GM21576 (cell line): ENCODE data around the gene RPRD1B.

Source experiments
- ATAC-seq: cut with Tn5 transposase; IDR thresholded peaks from one replicate; pipeline ENCODE4 v1.9.1; 2021; ENCODE audit warnings: mild to moderate bottlenecking, moderate library complexity; ENCODE audit not compliant: unreplicated experiment

Gene RPRD1B

DNA sequence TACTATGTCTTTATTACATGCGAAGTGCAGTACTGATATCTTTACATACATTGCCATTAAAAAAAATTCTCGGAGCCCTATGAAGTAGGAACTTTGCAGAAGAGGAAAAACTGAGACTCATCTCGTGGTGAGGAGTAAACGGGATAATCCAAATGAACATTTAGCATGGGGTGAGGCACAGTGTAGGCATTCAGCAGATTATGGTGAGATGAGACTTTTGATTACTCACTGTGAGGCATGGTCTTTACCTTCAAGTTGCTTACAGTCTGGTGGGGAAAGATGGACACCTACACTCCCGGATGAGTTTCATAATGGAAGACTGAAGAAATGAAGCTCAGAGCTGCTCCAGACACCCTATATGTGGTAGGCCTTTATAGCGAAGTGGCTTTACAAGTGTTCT is 1.4 kb downstream of the RPRD1B start:
- no peak for ATAC-seq

DNA sequence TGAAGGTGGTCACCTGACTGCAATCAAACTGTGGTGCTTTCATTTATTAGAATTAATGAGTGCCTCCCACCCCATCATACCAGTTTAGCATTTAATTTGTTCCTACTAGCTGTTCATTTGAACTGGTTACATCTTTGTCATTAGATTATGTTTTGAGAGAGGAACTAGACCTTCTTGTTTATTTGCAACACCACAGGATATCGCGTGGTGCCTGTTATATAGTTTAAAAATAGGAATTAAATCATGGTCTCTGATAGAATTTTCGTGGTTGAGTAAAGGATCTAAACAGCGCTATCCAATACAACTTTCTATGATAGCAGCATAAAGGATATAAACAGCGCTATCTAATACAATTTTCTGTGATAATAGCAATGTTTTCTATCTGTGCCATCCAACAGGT is 2.8 kb downstream of the RPRD1B start:
- no peak for ATAC-seq

DNA sequence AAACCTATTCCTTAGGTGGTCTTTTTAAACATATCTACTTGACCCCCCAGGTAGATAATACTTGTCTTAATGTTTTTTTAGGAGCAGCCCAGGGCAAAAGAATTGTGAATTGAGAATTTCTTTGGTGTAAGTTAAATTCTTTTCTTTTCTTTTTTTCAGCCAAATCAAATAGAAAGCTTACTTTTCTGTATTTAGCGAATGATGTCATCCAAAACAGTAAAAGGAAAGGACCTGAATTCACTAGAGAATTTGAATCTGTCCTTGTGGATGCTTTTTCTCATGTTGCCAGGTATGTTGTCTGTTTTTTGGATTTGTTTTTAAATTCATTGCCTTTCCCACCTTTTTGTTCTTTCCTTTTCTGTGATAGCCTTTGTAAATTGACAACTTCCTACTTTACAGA is 6.7 kb downstream of the RPRD1B start:
- no peak for ATAC-seq

DNA sequence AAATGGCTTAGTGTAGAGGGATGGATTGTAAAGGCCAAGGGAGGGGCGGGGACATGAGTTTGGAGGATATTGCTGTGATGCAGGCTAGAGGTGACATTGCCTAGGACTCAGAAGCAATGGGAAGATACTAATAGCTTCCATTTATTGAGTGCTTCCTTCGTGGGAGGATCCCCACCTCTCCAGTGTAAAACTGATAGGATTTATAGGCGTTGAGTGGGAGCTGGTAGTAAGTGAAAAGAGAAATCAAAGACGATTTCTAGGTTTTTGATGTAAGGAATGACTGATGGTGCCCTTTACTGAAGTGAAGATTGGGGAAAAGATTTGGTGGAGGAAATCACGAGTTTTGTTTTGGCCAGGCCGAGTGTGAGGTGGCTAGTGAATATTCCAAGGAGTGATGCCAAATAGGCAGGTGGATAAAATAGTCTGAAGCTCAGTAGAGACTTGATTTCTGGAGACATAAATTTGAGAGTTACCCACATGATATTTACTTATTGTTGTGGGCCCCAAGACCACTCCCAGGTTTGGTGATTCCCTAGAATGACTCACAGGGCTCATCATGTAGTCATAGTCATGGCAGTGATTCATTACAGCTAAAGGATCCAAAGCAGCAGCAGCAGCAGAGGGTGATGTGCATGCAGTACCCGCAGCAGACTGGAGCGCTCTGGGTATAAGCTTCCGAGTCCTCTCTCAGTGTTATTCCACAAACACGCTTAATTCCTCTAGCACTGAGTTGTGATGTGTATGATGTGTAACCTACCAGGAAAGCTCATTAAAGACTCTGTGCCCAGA is 10.2 kb downstream of the RPRD1B start:
- ATAC-seq, result no peak

DNA sequence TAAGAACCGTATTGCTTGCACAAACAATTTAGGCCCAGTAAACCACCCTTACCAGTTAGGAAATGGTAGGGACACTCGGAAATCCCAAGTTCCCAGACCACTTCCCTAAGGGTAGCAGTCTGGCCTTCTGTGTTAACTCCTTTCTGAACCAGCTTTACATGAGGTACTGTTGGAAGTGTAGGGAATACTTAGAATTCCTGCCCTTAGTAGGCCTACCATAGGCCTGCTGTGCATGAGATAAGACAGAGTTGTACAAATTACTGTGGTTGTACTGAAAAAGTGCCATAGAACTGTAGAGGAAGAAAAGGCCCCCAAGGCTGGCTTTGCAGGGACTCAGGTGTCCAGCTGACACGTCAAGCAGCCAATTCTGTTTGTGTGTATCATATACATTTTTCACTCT is 11.1 kb downstream of the RPRD1B start:
- no peak for ATAC-seq

DNA sequence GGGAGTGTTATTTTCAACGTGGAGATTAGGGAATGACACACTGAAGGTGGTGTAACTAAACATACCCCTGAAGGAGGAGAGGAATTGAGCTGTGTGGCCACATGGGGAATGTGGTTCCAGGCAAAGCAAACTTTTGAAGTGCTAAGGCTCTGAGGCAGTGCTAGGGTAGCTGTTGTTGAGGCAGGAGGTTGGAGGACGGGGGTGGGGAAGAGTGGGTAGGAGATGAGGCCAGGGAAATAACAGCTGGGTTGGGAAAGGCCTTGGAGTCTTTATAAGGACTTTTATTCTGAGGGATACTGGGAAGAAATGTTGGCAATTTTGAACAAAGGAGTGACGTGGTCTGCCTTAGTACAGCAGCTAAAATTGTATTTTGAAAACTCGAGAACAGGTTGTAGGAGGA is 13.0 kb downstream of the RPRD1B start:
- ATAC-seq, result no peak

DNA sequence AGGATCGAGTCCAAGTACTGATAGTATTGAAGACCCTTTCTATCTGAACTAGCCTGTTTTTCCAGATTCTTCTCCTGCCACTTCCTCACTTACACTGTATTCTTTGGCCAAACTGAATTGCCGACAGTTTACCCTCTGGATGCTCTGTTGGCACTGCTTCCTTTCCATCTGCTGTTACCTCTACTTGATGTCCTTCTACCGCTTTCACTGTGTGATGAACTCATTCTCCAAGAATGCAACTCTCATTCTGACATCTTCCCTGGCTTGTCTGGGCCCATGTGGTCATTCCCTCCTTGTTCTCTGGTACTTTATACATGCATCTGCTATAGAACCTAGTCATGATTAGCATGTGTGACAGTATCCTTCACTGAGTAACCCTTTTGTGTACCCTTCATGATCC is 16.3 kb downstream of the RPRD1B start:
- ATAC-seq, result no peak

DNA sequence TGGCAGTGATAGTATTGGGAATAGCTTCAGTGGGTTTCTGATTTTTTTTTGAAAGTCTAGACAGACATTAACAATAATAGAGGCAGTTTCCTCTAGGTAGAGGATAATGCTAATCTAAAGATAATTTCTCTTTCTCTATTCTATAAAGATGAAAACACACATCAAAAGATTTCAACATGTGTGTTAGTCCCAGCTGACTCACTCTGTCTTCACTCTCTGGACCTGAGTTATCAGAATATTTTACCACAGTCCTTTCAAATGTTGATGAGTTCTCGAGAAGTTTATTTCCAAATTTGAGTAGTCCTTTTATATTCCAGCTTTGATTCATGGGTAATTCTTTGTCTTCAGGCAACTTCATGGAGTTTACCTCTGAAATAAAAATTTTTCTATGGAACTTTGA is 17.1 kb downstream of the RPRD1B start:
- no peak for ATAC-seq

DNA sequence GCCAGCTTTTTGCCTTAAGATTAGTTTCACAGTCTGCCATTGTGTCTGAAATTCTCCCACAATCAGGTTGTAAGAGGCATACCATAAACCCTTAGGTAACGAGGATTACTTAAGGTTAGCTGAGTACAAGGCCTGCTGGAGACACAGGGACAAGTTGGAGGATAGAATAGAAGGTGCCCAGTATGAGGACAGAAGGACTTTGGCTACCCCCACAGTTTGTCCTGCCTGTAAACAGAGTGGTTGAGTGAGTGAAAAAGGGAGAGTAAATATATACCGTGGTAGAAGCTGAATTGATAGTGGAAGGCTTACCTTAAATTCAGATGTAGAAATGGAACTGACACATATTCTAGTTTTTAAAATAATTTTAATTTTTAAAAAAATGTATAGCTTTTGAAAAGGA is 19.3 kb downstream of the RPRD1B start:
- no peak for ATAC-seq

DNA sequence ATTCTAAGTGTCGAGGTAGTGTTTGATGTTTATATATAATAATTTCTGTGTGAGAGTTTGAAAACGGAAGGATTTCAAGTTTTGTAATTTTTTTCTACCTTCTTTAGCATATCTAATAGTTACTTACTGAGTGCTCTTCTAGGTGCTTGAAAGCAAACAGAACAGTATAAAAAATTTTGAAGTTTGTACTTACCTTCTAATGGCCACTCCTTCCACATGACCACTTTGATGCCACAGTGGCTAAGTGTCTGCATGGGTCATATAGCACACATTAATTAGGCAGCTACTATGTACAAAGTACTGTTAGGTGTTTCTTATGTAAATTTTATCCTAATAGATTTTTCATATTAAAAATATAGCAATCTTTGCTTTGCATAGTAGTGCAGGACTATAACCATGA is 21.1 kb downstream of the RPRD1B start:
- ATAC-seq, result no peak

DNA sequence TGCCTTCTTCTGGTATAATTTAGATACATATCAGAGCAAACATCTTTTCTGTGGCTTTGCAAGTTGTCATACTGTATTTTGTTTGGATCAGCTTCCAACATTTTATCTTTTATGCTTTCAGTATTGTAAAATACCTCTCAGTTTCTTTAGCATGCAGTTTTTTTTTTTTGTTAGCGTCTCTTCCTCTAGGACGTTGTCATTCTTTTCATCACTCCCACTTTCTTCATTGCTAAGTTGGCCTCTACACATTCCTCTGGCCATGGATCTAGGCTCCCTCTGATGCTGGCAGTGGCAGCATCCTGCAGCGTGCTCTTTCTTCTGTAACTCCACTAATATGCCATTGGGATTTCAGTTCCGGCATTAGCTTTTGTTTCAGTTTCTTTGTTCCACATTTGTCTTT is 21.7 kb downstream of the RPRD1B start:
- ATAC-seq, result no peak

DNA sequence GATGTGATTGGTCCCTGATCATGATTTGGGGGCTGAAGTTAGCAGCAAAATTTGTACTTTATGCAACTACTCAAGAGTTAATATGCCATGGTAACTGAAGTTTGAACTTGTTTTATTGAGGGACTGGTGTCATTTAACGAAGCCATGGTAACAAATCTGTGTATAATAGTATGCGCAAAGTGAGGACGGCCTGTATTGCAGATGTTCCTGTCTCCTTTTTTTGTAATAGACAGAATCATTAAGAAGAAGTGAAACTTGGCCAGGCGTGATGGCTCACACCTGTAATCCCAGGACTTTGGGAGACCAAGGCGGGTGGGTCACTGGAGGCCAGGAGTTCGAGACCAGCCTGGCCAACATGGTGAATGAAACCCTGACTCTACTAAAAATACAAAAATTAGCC is 22.3 kb downstream of the RPRD1B start:
- no peak for ATAC-seq

DNA sequence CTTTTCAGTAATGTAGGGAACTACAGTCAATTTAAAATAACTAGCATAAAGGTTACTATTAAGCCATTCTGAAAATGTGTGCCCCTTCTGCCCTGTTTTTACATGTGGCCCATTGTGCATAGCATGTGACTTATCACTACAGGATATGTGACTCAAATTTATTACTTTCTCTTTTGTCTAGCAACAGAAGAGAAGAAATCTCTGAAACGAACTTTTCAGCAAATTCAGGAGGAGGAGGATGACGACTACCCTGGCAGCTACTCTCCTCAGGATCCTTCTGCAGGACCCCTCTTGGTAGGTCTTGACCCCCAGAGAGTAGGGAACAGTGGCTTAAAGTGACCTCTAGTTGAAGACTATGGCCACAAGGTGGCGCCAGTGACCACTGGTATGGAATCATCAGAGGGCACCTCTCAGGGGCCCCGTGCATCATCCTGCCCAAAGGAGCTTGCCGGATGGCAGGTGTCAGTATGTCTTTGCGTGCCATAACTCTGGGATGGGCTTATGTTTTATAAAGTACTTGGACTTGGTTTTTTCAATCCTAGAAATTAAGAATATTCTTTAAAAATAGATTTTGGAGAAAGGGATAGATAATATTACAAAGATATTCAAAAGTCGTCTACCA is 23.9 kb downstream of the RPRD1B start:
- no peak for ATAC-seq

DNA sequence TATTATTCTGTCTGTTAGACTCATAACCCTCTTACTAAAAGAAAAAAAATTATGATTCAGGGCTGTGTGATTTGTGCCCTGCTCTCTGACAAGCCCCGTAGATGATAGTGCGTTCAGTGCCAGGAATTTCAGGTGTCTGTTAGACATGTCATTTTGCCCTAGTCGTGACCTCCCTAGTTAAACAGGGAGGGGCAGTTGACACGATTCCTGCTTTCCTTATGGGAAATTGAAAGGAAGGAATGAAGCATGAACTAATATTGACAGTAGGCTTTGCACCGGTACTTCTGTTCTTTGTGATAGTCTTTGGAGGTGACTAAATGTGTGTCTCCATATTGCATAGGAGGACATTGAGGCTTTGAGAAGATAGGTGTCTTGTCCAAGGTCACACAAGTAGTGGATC is 26.3 kb downstream of the RPRD1B start:
- no peak for ATAC-seq

DNA sequence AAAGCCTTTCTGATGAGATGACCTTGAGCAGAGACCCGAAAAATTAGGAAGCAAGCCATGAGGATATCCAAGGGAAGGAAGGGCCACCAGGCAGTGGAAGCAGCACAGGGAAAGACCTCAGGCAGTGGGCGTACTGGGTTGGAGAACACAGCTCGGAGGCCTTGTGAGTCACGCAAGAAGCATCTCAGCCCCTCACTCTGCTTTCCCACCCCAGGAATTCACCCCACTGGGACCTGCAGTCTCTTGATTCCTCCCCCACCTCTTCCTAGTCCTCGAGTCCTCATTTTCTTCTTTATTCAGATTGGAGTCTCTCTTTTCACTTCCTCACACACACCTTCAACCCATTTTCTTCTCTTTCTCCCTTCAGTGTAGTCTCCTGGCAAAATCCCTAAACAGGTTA is 27.0 kb downstream of the RPRD1B start:
- ATAC-seq, result no peak

DNA sequence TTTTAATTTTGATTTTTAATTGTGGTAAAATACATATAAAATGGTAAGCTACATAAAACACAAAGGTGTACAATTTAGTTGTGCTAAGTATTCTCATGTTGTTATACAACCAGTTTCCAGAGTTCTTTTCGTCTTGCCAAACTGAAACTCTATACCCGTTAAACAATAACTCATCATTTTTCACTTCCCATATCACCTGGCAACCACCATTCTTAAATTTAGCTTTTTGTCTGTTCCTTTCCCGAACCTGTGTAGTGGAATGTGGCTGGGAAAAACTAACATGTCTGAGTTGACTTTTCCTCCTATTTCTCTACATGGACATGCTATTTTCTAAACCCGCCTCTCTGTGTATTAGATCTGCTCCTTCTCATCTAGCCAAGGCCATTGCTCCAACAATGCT is 27.6 kb downstream of the RPRD1B start:
- no peak for ATAC-seq

DNA sequence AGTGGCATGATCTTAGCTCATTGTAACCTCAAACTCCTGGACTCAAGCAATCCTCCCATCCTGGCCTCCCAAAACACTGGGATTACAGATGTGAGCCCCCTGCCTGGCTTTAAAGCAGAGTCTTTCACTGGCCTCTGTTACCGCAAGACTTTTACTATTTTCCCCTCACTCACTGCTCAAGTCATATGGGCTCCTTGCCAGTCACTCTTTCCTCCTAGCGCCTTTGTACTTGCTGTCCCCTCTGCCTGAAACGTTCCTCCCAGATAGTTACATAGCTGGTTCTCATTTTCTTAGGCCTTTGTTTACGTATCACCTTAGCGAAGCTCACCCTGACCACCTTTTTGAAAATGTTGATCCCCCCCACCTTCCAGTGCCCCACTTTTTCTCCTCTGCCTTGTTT is 29.3 kb downstream of the RPRD1B start:
- ATAC-seq, result no peak

DNA sequence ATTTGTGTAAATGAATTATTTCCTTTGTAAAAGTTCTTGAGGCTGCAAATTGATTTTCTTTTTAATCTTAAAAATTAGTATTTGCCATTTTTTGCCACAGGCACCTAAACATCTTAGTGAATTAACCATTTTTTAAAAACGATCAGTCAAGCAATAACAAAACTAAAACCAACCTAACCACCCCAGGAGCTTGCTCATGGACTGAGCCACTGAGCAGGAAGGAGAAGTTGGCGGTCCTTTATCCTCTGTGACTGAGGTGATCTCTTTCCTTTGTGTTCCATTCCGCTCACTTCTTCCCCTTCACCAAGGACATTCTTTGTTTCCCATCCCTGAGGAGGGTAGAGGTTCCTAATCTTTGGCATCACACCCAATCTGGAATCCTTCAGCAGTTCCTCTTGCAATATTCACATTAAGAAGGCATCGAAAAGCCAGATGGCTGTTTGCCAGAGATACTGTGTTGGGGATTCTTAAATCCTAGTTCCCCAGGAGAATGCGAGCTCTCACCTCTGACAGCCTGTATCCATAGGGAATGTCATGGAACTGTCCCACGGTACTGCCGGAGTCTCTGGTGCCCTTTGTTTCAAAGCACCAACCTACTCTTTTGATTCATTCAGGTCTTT is 30.5 kb downstream of the RPRD1B start:
- no peak for ATAC-seq

DNA sequence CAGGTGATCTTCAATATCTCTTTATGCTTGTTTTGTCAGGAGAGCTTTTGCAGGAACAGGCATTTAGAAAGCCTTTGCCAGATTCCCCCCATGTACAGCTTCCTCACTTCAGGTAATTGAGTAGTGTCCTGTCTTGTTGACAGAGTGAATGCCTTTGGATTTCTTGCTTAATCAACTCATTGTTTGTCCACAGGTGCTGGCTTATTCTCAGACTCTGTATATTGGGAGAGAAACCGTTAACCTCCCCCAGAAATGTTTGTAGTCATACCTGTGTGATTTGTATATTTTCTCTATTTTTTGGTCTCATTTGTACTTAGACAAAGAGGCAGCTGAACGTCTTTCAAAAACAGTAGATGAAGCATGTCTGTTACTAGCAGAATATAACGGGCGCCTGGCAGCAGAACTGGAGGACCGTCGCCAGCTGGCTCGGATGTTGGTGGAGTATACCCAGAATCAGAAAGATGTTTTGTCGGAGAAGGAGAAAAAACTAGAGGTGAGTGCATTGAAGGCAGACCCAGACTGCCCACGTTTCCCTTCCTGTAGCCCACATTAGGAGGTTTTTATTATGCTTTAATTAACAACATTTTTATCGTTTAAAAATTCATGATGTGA is 32.3 kb downstream of the RPRD1B start:
- ATAC-seq, result no peak

DNA sequence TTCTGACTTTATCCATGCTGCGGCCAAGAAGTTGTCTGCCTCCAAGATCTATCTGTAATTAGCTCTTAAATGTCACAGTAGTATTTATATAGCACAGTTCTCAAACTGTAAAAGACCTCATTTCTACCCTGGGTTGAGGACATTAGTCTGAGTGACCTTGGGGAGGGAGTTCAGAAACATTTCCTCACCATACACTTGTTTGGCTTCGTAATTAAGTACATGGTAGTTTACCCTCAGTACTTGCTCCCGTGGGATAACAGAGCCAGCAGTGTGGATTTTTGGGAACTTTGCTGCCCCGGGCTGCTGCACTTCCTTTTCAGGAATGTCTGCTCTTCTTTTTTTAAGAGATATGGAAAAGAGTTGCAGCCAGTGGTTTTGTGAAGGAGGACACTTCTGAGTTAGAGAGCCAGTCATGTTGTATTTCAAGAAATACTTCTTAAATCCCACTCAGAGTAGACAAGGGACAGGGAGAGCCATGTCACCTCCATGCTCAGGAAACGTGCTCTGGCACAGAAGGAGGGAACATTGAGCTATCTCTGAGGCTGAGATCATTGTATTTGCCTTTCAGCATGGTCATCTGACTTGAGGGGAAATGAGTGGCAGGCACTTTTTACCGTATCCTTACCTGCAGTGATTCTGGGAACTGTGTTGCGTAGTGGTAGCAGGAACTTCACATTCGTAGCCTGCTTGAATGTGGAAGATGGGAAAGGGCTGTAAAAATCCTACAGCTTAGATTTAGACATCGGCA is 33.6 kb downstream of the RPRD1B start:
- ATAC-seq, result no peak

DNA sequence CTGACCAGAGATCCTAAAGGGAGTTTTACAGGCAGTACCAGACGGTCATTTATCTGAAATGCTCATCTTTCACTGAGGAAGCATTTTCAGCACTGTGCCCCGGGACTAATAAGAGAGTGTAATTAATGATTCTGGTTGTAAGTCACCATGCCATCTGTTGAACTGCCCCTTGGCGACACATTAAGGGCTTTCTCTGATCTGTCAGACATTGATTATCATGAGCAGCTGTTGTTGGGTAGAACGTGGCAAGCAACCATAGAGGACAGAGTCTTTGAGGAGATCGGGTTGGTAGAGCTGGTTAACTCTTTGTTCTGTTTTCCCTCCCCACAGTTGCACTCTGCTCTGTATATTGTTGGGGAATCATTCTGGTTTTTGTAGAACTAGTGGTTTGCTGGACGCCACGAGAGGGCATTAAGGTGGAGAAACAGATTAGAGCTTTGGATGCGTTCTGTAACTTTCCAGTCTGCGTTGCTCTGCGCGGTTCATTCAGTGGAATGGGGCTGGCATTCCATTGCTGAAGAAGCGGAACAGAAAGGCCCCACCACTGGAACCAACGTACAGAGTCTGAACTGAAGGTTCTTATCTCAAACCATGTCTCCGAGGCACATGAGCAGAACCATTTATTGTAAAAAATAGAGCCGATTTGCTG is 34.3 kb downstream of the RPRD1B start:
- no peak for ATAC-seq
